ENCODE data around the gene PNKD.

The PNKD gene

GRCh38 chr2:218392891-218393462 is 122.7 kb downstream of the PNKD start:
- no peak for TF ChIP-seq CTCF (IDR thresholded peaks at IDR 0.05; ENCODE audit: low read length)
- TF ChIP-seq EZH2 (IDR thresholded peaks at IDR 0.05; ENCODE audit: borderline replicate concordance, low read length): no peak
- Histone ChIP-seq H3F3A (ENCODE audit: insufficient read depth, low read length) (no peaks in the 10 kb centered on the region; the same call in 1 of the 2 replicates), H3K4me2 (ENCODE audit: low read length) (no peak overlapping the region), H3K9me2 (ENCODE audit: low read depth, low read length) (no peaks in the 10 kb centered on the region), H3K27me3 (ENCODE audit: insufficient read depth, low read length) (no peaks in the 10 kb centered on the region; the same call in 1 of the 2 replicates), H3K36me3 (ENCODE audit: insufficient read depth, low read length) (no peaks in the 10 kb centered on the region), H3K4me1 (ENCODE audit: insufficient read depth, low read length, severe bottlenecking) (peaks cover 21% of the 10 kb centered on the region), H3K79me2 (ENCODE audit: insufficient read depth, low read length) (no peaks in the 10 kb centered on the region), H3K27ac (ENCODE audit: low read depth, low read length, poor library complexity, severe bottlenecking) (no peak overlapping the region), H2AFZ (ENCODE audit: low read length) (no peak overlapping the region), H3K9ac (ENCODE audit: low read length) (no peak overlapping the region), H3K9me3 (ENCODE audit: low read length) (no peaks in the 10 kb centered on the region), H3K4me3 (ENCODE audit: low read depth, low read length, poor library complexity, severe bottlenecking) (no peak overlapping the region), H4K20me1 (ENCODE audit: insufficient read depth, low read length) (no peaks in the 10 kb centered on the region)

- no peak for TF ChIP-seq CTCF (IDR thresholded peaks at IDR 0.05; ENCODE audit: low read length)
- no peak for TF ChIP-seq EZH2 (IDR thresholded peaks at IDR 0.05; ENCODE audit: borderline replicate concordance, low read length)
- no peaks in the 10 kb centered on the region for H4K20me1 ChIP-seq (ENCODE audit: insufficient read depth, low read length)
- H3K27me3 ChIP-seq (ENCODE audit: insufficient read depth, low read length): no peaks in the 10 kb centered on the region; the same call in 1 of the 2 replicates
- H3K9ac ChIP-seq (ENCODE audit: low read length): no peak overlapping the region
- no peaks in the 10 kb centered on the region for H3K9me2 ChIP-seq (ENCODE audit: low read depth, low read length)
- no peaks in the 10 kb centered on the region for H3K79me2 ChIP-seq (ENCODE audit: insufficient read depth, low read length)
- H3K4me3 ChIP-seq (ENCODE audit: low read depth, low read length, poor library complexity, severe bottlenecking): no peak overlapping the region
- no peaks in the 10 kb centered on the region; the same call in 1 of the 2 replicates for H3F3A ChIP-seq (ENCODE audit: insufficient read depth, low read length)
- no peaks in the 10 kb centered on the region for H3K36me3 ChIP-seq (ENCODE audit: insufficient read depth, low read length)
- no peak overlapping the region for H3K4me2 ChIP-seq (ENCODE audit: low read length)
- H3K27ac ChIP-seq (ENCODE audit: low read depth, low read length, poor library complexity, severe bottlenecking): no peak overlapping the region
- no peak overlapping the region for H2AFZ ChIP-seq (ENCODE audit: low read length)
- H3K9me3 ChIP-seq (ENCODE audit: low read length): no peaks in the 10 kb centered on the region
- H3K4me1 ChIP-seq (ENCODE audit: insufficient read depth, low read length, severe bottlenecking): peaks cover 29% of the 10 kb centered on the region
These were observed 123.5 kb downstream of the PNKD start for GRCh38 chr2:218393750-218394290.

GRCh38 chr2:218394298-218395089 is 124.2 kb downstream of the PNKD start:
- peaks cover 34% of the 10 kb centered on the region for H3K4me1 ChIP-seq (ENCODE audit: insufficient read depth, low read length, severe bottlenecking)
- H4K20me1 ChIP-seq (ENCODE audit: insufficient read depth, low read length): no peaks in the 10 kb centered on the region
- H3K4me3 ChIP-seq (ENCODE audit: low read depth, low read length, poor library complexity, severe bottlenecking): no peak overlapping the region
- H3K27ac ChIP-seq (ENCODE audit: low read depth, low read length, poor library complexity, severe bottlenecking): no peak overlapping the region
- no peak for TF ChIP-seq EZH2 (IDR thresholded peaks at IDR 0.05; ENCODE audit: borderline replicate concordance, low read length)
- TF ChIP-seq CTCF (IDR thresholded peaks at IDR 0.05; ENCODE audit: low read length): no peak
- H3K79me2 ChIP-seq (ENCODE audit: insufficient read depth, low read length): no peaks in the 10 kb centered on the region
- H3K4me2 ChIP-seq (ENCODE audit: low read length): no peak overlapping the region
- no peaks in the 10 kb centered on the region for H3K9me2 ChIP-seq (ENCODE audit: low read depth, low read length)
- no peaks in the 10 kb centered on the region; the same call in 1 of the 2 replicates for H3K27me3 ChIP-seq (ENCODE audit: insufficient read depth, low read length)
- no peaks in the 10 kb centered on the region for H3K9me3 ChIP-seq (ENCODE audit: low read length)
- no peaks in the 10 kb centered on the region; the same call in 1 of the 2 replicates for H3F3A ChIP-seq (ENCODE audit: insufficient read depth, low read length)
- H3K36me3 ChIP-seq (ENCODE audit: insufficient read depth, low read length): no peaks in the 10 kb centered on the region
- H3K9ac ChIP-seq (ENCODE audit: low read length): no peak overlapping the region
- H2AFZ ChIP-seq (ENCODE audit: low read length): no peak overlapping the region
